Measurements from ENCODE around the gene PRSS57.
"Not testable (repeated sequence)": the region's sequence is repeated elsewhere in the genome, so short reads cannot be mapped to it uniquely, and the experiment has no call there.

PRSS57 gene

GRCh38 chr19:677601-678436, 17.4 kb downstream of the PRSS57 start:
- no peak overlapping the region; the same call in 1 of the 2 replicates for H3K27ac ChIP-seq

GRCh38 chr19:677201-677600, 18.1 kb downstream of the PRSS57 start:
- no peak overlapping the region for H3K27ac ChIP-seq
- no peak for TF ChIP-seq CTCF (conservative IDR thresholded peaks at IDR 0.05)
- no peak for TF ChIP-seq ZFX (IDR thresholded peaks at IDR 0.05)

More at GRCh38 chr19:677601-678436, 17.4 kb downstream of the PRSS57 start:
- no peak for TF ChIP-seq ZFX (IDR thresholded peaks at IDR 0.05)
- TF ChIP-seq CTCF (conservative IDR thresholded peaks at IDR 0.05): no peak

GRCh38 chr19:676339-677105, 18.7 kb downstream of the PRSS57 start, which contains the start of gene FSTL3:
Gene FSTL3 (plus strand): TSS chr19:676392. CDS start chr19:676424, 32 bp downstream.
- H3K27ac ChIP-seq: no peak within 1 kb of the TSS
- no peak for TF ChIP-seq ZFX (IDR thresholded peaks at IDR 0.05)
- no peak for TF ChIP-seq CTCF (conservative IDR thresholded peaks at IDR 0.05)

- TF ChIP-seq CTCF (conservative IDR thresholded peaks at IDR 0.05) (no peak), ZFX (IDR thresholded peaks at IDR 0.05) (no peak)
- no peak overlapping the region for H3K27ac ChIP-seq
These were observed 19.3 kb downstream of the PRSS57 start for GRCh38 chr19:676007-676338.

GRCh38 chr19:674282-675151, 20.7 kb downstream of the PRSS57 start:
- TF ChIP-seq ZFX (IDR thresholded peaks at IDR 0.05) (no peak), CTCF (conservative IDR thresholded peaks at IDR 0.05) (no peak)
- H3K27ac ChIP-seq: no peak overlapping the region

- TF ChIP-seq ZFX (IDR thresholded peaks at IDR 0.05): no peak
- no peak; the same call in 1 of the 2 replicates for TF ChIP-seq CTCF (conservative IDR thresholded peaks at IDR 0.05)
- no peak overlapping the region for H3K27ac ChIP-seq
These were observed 24.6 kb downstream of the PRSS57 start for GRCh38 chr19:670609-671075.

- not testable (repeated sequence) for H3K27ac ChIP-seq
These were observed 26.4 kb downstream of the PRSS57 start for GRCh38 chr19:668675-669434.

GRCh38 chr19:666985-667573, 28.2 kb downstream of the PRSS57 start:
- H3K27ac ChIP-seq: not testable (repeated sequence)

All from C4-2B (cell line).